Measurements from ENCODE around the gene TATDN3.
"Not testable (repeated sequence)": the region's sequence is repeated elsewhere in the genome, so short reads cannot be mapped to it uniquely, and the experiment has no call there.

Gene TATDN3

GRCh38 chr1:212754680-212755079 is 37.0 kb upstream of the TATDN3 start:
- DNase-seq (ENCODE audit: insufficient read length, low spot score) (no peak), FAIRE-seq (peak; percentile 35)
- TF ChIP-seq SPI1 (IDR thresholded peaks at IDR 0.05; ENCODE audit: low read depth, low read length): no peak
- TF ChIP-seq POLR2A (IDR thresholded peaks at IDR 0.05; ENCODE audit: low read depth, low read length): no peak
- TF ChIP-seq POU2F2 (IDR thresholded peaks at IDR 0.05; ENCODE audit: low read depth, low read length): no peak
- TF ChIP-seq PAX5 (IDR thresholded peaks at IDR 0.05; ENCODE audit: insufficient read depth, low read length, severe bottlenecking): no peak

GRCh38 chr1:212759683-212760082 is 32.0 kb upstream of the TATDN3 start:
- DNase-seq (ENCODE audit: insufficient read length, low spot score): no peak
- FAIRE-seq: no peak
- TF ChIP-seq PAX5 (IDR thresholded peaks at IDR 0.05; ENCODE audit: insufficient read depth, low read length, severe bottlenecking) (no peak), TAF1 (IDR thresholded peaks at IDR 0.05; ENCODE audit: low read depth, low read length) (no peak), SPI1 (IDR thresholded peaks at IDR 0.05; ENCODE audit: low read depth, low read length) (no peak), POLR2A (IDR thresholded peaks at IDR 0.05; ENCODE audit: low read depth, low read length) (no peak), POU2F2 (IDR thresholded peaks at IDR 0.05; ENCODE audit: low read depth, low read length) (no peak), POLR2AphosphoS5 (IDR thresholded peaks at IDR 0.05; ENCODE audit: low read depth, low read length) (no peak)

GRCh38 chr1:212760126-212760823 is 31.4 kb upstream of the TATDN3 start:
- peak; percentile 9 for FAIRE-seq
- DNase-seq (ENCODE audit: insufficient read length, low spot score): no peak

DNA sequence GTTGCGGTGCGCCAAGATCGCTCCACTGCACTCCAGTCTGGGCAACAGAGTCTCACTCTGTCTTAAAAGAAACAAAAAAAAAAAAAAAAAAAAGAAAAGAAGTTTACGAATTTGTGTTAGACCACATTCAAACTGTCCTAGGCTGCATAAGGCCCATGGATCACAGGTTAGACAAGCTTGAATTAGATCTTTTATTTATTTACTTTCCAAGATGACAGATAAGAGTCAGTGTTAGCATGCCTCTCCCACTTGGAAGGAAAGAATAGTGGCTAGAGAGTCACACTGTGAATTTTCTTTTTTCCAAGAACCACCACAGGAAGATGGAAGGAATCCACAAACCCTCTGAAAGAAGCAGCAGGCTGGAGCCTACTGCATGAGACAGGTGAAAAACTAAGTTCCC is 29.5 kb upstream of the TATDN3 start:
- TF ChIP-seq PAX5 (IDR thresholded peaks at IDR 0.05; ENCODE audit: insufficient read depth, low read length, severe bottlenecking) (no peak), POLR2A (IDR thresholded peaks at IDR 0.05; ENCODE audit: low read depth, low read length) (no peak), SPI1 (IDR thresholded peaks at IDR 0.05; ENCODE audit: low read depth, low read length) (no peak), TAF1 (IDR thresholded peaks at IDR 0.05; ENCODE audit: low read depth, low read length) (no peak), POLR2AphosphoS5 (IDR thresholded peaks at IDR 0.05; ENCODE audit: low read depth, low read length) (no peak), POU2F2 (IDR thresholded peaks at IDR 0.05; ENCODE audit: low read depth, low read length) (no peak)
- no peak for DNase-seq (ENCODE audit: insufficient read length, low spot score)
- no peak for FAIRE-seq

More at GRCh38 chr1:212760126-212760823, 31.4 kb upstream of the TATDN3 start:
- TF ChIP-seq POLR2A (IDR thresholded peaks at IDR 0.05; ENCODE audit: low read depth, low read length): no peak
- TF ChIP-seq PAX5 (IDR thresholded peaks at IDR 0.05; ENCODE audit: insufficient read depth, low read length, severe bottlenecking): no peak
- no peak for TF ChIP-seq POLR2AphosphoS5 (IDR thresholded peaks at IDR 0.05; ENCODE audit: low read depth, low read length)
- TF ChIP-seq TAF1 (IDR thresholded peaks at IDR 0.05; ENCODE audit: low read depth, low read length): no peak
- no peak for TF ChIP-seq POU2F2 (IDR thresholded peaks at IDR 0.05; ENCODE audit: low read depth, low read length)
- TF ChIP-seq SPI1 (IDR thresholded peaks at IDR 0.05; ENCODE audit: low read depth, low read length): no peak

DNA sequence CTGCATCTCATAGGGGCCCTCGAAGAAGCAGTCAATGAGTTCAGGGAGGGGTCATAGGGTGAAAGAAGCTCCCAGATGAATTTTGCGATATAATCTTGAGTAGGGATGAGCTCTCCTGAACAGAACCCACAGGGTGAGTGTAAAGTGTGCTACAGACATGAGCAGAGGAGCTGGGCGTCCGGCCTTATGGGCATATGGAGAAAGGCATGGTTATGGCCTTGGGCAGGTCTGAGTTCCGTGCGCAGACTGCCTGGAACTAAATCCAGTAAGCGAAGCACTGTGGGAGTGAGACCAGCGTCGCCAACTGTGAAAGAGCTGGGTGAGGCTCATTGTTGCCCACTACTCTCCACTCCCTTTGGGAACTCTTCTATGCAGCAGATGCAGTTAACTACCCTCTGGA is 28.9 kb upstream of the TATDN3 start:
- DNase-seq (ENCODE audit: insufficient read length, low spot score) (no peak), FAIRE-seq (no peak)
- TF ChIP-seq POLR2A (IDR thresholded peaks at IDR 0.05; ENCODE audit: low read depth, low read length) (no peak), TAF1 (IDR thresholded peaks at IDR 0.05; ENCODE audit: low read depth, low read length) (no peak), POLR2AphosphoS5 (IDR thresholded peaks at IDR 0.05; ENCODE audit: low read depth, low read length) (no peak), POU2F2 (IDR thresholded peaks at IDR 0.05; ENCODE audit: low read depth, low read length) (no peak), SPI1 (IDR thresholded peaks at IDR 0.05; ENCODE audit: low read depth, low read length) (no peak), PAX5 (IDR thresholded peaks at IDR 0.05; ENCODE audit: insufficient read depth, low read length, severe bottlenecking) (no peak)

DNA sequence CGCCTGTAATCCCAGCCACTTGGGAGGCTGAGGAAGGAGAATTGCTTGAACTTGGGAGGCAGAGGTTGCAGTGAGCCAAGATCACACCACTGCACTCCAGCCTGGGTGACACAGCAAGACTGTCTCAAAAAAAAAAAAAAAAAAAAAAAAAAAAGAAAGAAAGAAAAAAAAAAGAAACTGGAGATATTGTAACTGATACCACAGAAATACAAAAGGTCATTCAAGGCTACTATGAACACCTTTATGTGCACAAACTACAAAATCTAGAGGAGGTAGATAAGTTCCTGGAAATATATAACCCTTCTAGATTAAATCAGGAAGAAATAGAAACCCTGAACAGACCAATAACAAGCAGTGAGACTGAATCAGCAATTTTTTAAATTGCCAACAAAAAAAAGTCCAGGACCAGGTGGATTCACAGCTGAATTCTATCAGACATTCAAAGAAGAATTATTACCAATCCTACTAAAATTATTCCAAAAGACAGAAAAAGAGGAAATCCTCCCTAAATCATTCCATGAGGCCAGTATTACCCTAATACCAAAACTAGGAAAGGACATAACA is 26.9 kb upstream of the TATDN3 start:
- DNase-seq (ENCODE audit: insufficient read length, low spot score); FAIRE-seq: not testable (repeated sequence)

GRCh38 chr1:212766825-212767224 is 24.9 kb upstream of the TATDN3 start:
- not testable (repeated sequence) for DNase-seq (ENCODE audit: insufficient read length, low spot score); FAIRE-seq

DNA sequence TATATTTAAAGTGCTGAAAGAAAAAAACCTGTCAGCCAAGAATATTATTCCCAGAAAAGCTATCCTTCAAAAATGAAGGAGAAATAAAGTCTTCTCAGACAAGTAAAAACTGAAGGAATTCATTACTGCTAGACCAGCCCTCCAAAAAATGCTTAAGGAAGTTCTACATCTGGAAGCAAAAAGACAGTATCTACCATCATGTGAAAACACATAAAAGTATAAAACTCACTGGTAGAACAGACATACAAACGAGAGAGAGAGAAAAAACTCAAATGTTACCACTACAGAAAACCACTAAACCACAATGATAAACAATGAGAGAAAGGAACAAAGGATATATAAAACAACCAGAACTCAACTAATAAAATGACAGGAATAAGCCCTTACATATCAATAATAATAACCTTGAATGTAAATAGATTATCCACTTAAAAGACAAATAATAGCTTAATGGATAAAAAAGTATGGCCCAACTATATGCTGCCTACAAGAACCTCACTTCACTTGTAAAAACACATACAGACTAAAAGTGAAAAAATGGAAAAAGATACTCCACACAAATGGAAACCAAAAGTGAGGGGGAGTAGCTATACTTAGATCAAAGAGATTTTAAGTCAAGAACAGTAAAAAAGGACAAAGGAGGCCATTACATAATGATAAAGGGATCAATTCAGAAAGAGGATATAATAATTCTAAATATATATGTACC is 22.1 kb upstream of the TATDN3 start:
- no peak for DNase-seq (ENCODE audit: insufficient read length, low spot score)
- TF ChIP-seq PAX5 (IDR thresholded peaks at IDR 0.05; ENCODE audit: insufficient read depth, low read length, severe bottlenecking) (no peak), POU2F2 (IDR thresholded peaks at IDR 0.05; ENCODE audit: low read depth, low read length) (no peak), POLR2AphosphoS5 (IDR thresholded peaks at IDR 0.05; ENCODE audit: low read depth, low read length) (no peak), POLR2A (IDR thresholded peaks at IDR 0.05; ENCODE audit: low read depth, low read length) (no peak), TAF1 (IDR thresholded peaks at IDR 0.05; ENCODE audit: low read depth, low read length) (no peak), SPI1 (IDR thresholded peaks at IDR 0.05; ENCODE audit: low read depth, low read length) (no peak)
- FAIRE-seq: no peak

DNA sequence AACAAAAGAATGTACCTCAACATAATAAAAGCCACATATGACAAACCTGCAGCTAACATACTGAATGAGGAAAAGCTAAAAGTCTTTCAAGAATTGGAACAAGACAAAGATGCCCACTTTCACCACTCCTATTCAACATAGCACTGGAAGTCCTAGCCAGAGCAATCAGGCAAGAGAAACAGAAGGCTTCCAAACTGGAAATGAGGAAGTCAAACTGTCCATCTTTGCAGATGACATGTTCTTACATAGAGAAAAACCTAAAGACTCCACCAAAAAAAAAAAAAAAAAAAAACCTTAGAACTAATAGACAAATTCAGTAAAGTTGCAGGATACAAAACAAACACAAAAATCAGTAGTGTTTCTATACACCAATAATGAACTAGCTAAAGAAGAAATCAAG is 20.4 kb upstream of the TATDN3 start:
- FAIRE-seq (no peak), DNase-seq (ENCODE audit: insufficient read length, low spot score) (no peak)
- no peak for TF ChIP-seq TAF1 (IDR thresholded peaks at IDR 0.05; ENCODE audit: low read depth, low read length)
- no peak for TF ChIP-seq POU2F2 (IDR thresholded peaks at IDR 0.05; ENCODE audit: low read depth, low read length)
- no peak for TF ChIP-seq POLR2AphosphoS5 (IDR thresholded peaks at IDR 0.05; ENCODE audit: low read depth, low read length)
- TF ChIP-seq PAX5 (IDR thresholded peaks at IDR 0.05; ENCODE audit: insufficient read depth, low read length, severe bottlenecking): no peak
- TF ChIP-seq POLR2A (IDR thresholded peaks at IDR 0.05; ENCODE audit: low read depth, low read length): no peak
- TF ChIP-seq SPI1 (IDR thresholded peaks at IDR 0.05; ENCODE audit: low read depth, low read length): peak; percentile 34; the same call in 1 of the 2 replicates

DNA sequence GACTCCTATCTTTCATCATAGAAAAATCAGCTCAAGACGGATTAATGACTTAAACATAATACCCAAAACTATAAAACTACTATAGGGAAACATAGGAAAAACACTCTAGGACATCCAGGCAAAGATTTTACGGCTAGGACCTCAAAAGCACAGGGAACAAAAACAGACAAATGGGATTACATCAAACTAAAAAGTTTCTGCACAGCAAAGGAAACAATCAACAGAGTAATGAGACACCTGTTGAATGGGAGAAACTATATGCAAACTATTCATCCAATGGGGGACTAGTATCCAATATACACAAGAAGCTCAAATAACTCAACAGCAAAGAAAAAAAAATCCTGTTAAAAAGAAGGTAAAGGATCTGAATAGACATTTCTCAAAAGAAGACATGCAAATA is 18.7 kb upstream of the TATDN3 start:
- no peak for TF ChIP-seq SPI1 (IDR thresholded peaks at IDR 0.05; ENCODE audit: low read depth, low read length)
- no peak for TF ChIP-seq POLR2A (IDR thresholded peaks at IDR 0.05; ENCODE audit: low read depth, low read length)
- no peak for TF ChIP-seq TAF1 (IDR thresholded peaks at IDR 0.05; ENCODE audit: low read depth, low read length)
- no peak for TF ChIP-seq PAX5 (IDR thresholded peaks at IDR 0.05; ENCODE audit: insufficient read depth, low read length, severe bottlenecking)
- no peak for TF ChIP-seq POLR2AphosphoS5 (IDR thresholded peaks at IDR 0.05; ENCODE audit: low read depth, low read length)
- TF ChIP-seq POU2F2 (IDR thresholded peaks at IDR 0.05; ENCODE audit: low read depth, low read length): no peak
- FAIRE-seq (no peak), DNase-seq (ENCODE audit: insufficient read length, low spot score) (no peak)

All from GM12891 (cell line).